HG02610 (cell line): ENCODE results near the gene SYF2.
"Not testable (repeated sequence)": the region's sequence is repeated elsewhere in the genome, so short reads cannot be mapped to it uniquely, and the experiment has no call there.

ENCODE experiments used
- ATAC-seq: cut with Tn5 transposase; IDR thresholded peaks from one replicate; pipeline ENCODE4 v1.9.1; 2021; ENCODE audit warnings: mild to moderate bottlenecking, moderate library complexity; ENCODE audit not compliant: unreplicated experiment

The SYF2 gene

DNA sequence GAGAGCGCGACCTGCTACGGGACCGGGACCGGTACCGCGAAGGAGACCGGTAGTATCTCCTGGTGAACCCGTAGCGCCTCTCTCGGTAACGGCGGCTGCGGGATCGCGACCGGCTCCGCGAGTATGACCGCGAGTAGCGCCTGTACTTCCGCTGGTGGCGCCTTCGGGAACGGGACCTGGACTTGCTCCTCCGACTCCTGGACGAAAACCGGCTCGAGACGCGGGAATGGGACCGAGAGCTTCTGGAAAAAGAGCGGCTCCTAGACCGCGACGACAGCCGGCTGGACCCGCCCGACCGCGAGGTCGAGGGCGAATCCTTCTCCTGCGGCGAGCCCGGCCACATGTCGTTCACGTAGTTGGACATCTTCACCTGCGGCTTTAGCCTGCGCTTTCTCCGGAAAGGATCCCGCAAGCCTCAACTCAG, 14.3 kb upstream of the SYF2 start:
- peak; percentile 6 for ATAC-seq

DNA sequence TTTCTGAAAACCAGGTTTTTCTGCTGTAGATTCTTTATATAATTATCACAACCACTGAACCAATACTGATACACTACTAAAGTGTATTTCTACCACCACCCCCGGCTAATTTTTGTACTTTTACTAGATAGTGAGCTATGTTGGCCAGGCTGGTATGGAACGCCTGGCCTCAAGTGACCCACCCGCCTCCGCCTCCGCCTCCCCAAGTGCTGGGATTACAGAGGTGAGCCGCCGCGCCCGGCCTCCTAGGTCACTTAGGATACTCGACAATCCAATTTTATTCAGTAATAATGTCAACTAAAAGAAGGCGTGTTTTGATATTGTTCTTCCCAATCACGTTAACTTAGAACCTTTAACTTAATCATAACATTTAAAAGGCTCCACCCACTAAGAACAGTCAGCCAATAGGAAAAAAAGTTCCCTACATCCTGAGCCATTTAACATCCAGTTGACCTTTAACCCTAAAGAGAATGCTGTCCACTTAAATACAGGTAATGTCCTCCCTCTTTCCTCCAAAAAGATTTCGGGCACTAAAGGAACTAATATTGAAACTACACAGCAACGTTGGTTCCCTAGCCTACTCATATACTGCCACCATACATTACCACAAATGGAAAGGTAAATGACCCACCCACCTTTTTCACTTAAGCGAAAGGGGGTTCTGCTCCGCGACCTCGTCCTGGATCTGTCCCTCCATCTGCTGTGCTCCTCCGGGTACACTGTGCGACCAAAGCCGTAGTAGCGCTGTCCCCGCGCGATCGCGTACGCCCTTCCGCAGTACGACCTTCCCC, 13.7 kb upstream of the SYF2 start:
- ATAC-seq, result no peak

DNA sequence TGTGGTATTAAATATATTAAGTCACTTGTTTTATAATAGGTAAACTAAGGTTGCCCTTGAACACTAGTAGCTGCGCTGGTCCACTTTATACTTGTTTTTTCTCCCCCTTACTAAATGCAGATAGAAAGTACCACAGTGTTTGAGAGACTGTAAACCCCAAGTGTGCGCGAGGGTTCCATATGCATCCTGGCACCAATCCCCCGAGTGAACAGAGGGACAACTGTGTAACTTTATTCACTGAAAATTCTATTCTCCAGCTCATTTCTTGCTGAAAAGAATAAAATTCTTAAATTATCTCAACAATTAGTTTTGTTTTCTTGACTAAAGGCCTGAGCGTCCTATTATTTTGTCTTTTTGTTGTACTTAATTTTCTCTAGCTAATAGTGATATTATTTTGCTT, 13.1 kb upstream of the SYF2 start:
- no peak for ATAC-seq

DNA sequence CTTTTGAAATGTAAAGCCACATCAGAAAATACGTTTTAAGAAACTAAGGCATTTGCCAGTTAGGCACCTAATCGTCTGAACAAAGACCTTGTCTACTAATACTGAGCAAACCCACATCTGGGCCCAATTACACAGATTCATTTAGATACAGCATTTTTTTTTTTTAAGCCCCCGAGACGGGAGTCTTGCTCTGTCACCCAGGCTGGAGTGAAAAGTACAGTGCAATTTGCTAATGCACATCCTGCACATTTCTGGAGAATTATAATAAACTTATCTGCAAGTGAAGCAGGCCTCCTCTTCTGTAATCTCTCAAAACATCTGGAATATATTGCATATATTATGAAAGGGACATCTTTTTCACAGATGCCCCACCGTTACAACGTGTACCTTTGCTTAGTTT, 11.6 kb upstream of the SYF2 start:
- no peak for ATAC-seq

DNA sequence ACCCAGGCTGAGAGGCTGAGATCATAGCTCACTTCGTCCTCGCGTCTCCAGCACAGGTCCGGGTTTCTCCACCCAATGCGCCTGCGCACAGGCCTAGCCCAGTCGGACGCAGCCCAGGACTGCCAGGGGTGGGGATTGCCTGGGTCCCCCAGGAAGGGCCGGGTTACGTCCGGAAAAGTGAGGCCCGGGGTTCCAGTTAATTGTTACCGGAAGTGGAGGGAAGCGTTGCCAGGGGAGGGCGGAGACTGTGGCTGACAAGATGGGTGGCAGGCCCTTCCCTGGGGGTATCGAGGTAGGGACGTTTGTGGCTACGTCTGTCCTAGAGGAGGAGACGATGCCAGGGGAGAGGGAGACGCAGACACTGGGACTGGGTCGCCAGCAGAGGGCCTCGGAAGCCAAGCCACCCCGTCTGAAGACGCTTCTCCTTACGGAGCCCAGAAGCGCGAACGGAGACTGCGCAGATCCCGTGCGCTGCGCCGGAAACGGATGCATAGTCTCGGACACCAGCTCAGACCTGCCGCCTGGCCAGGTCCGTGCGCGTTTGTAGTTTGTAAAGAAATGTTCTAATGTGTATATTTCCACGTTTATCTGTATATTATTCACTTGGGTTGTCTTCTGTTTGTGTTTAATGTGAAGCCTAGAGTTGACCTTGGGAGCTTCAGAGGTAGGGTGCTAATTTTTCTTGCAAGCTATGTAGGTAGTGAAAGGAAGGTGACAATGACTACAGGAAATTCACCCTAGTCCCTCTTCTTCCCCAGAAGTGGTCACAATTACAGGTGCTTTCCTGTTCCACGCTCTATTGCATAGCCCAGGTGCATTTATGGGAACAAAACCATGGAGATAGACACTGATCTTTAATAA, 7.6 kb upstream of the SYF2 start:
- ATAC-seq, result peak; percentile 73

DNA sequence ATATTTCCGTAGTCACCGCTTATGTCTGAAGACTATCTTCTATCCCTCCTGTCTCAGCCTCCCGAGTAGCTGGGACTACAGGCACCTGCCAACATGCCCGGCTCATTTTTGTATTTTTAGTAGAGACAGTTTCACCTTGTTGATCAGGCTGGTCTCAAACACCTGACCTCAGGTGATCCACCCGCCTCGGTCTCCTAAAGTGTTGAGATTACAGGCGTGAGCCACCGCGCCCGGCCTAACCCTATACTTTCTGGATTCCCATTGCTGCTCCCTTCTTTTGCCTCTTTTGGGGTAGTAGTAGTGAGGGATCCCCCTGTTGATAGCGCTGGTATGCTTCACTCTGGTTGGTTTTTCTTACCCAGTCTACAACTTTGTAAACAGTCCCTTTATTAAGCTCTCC, 5.7 kb upstream of the SYF2 start:
- no peak for ATAC-seq

DNA sequence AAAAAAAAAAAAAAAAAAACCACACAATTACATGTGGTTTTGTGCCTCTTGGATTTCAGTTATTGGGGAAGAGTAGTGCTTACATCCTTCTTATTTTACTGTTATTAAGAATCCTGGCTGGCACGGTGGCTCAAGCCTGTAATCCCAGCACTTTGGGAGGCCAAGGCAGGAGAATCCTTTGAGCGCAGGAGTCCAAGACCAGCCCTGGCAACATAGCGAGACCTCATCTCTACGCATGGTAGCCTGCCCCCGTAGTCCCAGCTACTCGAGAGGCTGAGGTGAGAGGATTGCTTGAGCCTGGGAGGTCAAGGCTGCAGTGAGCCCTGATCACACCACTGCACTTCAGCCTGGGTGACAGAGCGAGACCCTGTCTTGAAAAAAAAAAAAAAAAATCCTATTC, 4.0 kb upstream of the SYF2 start:
- not testable (repeated sequence) for ATAC-seq

DNA sequence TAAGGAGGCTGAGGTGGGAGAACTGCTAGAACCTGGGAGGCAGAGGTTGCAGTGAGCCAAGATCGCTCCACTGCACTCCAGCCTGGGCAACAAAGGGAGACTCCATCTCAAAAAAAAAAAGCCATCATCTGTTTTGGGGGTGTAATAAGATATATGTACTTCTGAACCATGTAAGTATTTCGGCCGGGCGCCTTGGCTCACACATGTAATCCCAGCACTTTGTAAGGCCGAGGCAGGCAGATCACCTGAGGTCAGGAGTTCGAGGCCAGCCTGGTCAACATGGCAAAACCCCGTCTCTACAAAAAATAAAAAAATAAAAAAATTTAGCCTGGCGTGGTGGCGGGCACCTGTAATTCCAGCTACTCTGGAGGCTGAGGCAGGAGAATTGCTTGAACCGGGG, 3.1 kb upstream of the SYF2 start:
- ATAC-seq, result not testable (repeated sequence)

DNA sequence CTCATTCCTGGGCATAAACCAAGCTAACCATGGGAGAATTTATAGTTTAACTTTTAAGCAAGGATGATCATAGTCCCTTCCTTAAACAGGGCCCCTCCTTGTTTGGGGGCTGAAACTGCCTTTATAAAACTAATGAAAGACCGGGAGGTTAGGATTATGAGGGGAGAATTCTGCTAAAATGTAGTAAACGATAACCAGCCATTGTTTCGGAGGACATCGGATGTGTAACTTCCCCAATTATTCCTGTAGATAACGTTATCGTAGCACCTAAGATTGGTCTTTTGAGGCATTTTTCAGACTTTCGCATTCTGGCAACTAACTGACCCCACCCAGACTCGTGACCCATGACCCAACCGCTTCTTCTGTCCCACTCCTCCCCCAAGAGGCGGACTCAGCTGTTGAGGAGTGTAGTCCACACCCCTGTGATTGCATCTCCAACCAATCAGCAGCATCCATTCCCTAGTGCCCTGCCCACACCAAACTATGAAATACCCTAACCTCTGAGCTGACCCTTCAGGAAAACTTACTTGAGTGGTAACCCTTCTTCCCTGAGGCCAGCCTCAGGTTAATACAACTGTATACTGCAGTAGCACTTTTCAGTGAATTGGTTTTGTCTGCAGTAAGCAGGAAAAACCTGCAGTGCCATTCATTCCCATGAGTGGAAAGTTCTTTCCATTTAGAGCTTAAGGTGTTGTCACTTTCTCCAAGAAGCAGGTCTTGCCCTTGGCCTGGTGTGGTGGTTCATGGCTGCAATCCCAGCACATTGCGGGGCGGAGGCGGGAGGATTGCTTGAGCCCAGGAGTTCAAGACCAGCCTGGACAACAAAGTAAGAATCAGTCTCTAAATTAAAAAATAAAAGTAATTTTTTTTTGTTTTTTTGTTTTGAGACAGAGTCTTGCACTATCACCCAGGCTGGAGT, 823 bp upstream of the SYF2 start:
- ATAC-seq, result peak; percentile 57

DNA sequence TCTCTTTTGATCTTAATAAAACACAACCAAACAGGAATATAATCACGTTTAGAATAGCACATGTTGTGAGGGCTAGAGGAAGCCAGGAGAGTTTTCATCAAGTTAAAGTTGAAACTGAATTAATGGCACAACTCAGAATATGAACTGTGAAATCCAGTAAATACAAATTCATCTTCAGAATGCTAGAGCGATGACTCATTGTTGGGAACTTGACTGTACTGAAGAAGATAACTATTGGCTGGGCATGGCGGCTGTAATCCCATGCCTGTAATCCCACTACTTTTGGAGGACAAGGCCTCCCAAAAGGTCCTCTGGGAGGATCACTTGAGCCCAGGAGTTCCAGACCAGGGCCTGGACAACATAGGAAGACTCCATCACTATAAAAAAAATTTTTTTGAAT, 8.8 kb downstream of the SYF2 start:
- ATAC-seq, result no peak

DNA sequence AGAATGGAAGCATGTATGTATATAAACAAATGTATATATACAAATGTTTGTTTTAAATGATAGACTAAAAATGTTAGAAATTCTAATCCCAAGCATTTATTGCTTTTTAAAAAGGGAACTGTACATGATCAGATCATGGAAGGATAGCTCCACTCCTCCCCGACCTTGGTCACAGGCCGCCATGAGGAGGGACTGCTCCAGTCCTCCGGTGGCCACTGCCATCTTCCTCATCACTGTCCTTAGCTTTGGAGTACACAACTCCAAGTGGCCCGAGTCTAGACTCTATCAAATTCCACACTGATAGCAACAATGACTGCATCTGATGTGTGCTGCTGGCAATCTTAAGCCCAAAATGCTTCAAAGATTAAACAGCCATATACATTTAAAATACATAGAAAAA, 9.7 kb downstream of the SYF2 start:
- no peak for ATAC-seq

DNA sequence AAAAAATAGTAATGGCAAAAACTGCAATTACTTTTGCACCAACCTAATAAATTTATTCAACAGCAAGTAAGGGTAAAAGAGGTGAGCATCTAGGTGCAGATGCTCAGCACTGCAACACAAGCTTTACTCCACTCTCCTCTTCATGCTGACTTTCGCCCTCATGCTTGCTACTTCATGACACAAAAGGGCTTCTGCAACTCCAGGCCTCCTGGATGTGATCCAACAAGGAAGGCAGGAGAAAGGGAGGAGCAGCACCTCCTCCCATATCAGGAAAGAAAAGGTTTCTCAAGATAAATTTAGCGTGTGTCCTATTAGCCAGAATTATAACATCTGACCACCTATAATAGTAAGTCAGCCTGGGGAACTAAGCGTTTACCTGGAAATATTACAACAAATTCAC, 11.6 kb downstream of the SYF2 start:
- no peak for ATAC-seq

DNA sequence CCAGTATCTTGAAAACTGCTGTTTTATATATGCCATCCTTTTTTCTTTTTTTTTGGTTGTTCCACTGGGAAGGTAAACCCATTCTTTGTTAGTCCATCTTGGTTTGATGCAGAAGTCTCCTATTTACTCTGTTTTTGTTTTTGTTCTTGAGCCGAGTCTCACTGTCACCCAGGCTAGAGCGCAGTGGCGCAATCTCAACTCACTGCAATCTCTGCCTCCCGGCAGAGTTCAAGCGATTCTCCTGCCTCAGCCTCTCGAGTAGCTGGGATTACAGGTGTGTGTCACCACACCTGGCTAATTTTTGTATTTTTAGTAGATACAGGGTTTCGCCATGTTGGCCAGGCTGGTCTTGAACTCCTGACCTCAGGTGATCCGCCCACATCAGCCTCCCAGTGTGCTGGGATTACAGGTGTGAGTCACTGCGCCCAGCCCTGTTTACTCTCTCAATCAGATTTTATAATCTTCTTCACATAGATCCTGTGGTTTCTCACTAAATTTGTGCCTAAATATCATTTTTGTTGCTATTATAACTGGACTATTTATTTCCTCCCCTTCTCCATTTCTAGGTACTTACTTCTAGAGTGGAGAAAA, 12.5 kb downstream of the SYF2 start:
- ATAC-seq, result no peak

DNA sequence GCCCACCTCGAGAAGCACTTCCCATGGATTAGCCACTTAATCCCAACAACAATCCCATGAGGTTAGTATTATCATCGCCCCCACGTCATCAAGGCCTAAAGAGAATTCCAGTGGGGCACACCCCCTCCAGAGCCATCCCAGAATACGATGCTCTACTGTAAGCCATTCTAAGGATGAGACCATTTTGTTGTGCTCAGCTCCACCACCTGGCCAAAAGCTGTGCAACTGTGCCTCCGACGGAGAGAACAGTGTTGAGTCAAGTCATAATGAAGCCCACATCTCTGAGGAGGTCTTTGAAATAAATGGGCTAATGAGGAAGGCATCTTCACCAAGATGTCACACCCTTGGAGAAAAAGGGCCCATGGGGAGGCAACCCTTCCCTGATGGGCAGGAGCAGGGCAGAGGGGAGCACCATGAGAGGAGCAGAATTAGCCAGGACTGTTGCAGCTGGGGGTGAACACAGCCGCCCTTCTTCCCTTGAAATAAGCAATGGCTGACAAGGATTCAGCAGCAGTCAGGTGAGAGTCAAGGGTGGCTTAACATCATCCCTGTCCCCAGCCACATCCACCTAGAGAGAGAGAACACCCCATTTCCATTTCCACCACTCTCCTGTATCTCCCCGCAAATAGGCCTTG, 14.6 kb downstream of the SYF2 start:
- no peak for ATAC-seq

DNA sequence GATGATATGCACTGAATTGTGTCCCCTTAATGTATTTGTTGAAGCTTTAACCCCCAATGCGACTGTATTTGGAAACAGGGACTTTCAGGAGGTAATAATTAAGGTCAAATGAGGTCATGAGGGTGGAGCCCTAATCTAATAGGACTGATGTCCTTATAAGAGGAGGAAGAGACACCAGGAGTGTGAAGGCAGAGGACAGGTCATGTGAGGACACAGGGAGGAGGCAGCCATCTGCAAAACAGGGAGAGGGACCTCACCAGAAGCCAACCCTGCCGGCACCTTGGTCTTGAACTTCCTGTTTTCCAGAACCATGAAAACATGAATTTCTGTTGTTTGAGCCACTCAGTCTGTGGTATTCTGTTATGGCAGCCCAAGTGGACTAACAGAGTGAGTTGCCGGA, 15.3 kb downstream of the SYF2 start:
- ATAC-seq, result no peak

DNA sequence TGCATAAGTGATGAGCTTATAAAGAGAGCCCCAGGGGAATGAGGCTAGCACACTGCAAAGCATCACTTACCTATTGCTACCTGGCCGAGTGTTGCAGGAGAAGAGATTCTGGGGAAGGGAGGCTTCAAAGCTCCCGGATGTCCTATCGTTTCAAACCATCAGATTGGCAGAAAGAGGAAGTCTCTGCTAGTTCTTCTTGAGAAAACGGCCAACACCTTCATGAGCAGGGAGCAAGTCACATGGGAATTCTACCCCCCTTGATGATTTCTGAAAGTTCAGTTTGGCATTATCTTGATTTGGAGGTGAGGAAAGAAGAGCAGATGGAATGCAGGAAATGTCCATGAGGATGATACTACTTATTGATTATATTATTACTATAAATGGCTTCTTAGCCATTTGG, 16.2 kb downstream of the SYF2 start:
- ATAC-seq, result no peak

DNA sequence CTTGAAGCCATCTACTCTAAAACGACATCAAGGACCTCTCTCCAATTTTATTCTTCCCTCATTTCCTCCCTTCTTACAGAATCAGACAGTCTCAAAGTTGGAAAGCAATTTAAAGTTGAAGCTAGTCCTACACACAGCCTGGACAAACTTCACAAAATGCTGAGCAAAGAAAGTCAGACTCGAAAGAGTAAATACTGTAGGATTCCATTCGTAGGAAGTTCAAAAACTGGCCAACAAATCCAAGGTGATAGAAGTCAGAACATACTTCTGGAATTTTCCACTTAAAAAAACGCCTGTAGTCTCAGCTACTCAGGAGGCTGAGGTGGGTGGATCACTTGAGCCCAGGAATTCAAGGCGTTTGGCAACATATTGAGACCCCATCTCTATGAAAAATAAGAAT, 19.6 kb downstream of the SYF2 start:
- no peak for ATAC-seq

DNA sequence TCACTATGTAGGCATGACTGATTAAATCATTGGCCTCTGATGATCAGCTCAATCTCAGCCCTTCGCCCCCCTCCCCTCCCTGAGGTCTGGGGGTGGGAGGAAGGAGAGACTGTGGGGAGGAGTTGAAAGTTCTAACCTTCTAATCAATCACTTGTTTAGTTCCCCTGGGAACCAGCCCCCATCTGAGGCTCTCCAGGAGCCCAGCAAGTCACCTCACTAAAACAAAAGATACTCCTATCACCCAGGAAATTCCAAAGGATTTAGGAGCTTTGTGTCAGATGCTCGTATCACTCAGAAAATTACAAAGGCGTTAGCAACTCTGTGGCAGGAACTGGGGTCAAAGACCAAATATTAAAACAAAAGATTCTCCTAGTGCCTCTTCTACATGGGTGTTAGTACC, 21.6 kb downstream of the SYF2 start:
- ATAC-seq, result no peak

DNA sequence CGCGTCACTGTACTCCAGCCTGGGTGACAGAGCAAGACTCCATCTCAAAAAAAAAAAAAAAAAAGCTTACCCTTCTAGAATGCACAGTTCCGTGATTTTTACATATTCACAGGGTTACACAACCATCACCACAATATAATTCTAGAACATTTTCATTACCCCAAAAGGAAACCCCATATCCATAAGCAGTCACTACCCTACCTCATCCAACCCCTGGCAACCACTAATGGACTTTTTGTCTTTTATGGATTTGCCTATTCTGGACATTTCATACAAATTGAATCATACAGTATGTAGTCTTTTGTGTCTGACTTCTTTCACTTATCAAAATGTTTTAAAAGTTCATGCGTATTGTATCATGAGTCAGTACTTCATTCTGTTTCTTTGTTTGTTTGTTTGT, 22.8 kb downstream of the SYF2 start:
- no peak for ATAC-seq

DNA sequence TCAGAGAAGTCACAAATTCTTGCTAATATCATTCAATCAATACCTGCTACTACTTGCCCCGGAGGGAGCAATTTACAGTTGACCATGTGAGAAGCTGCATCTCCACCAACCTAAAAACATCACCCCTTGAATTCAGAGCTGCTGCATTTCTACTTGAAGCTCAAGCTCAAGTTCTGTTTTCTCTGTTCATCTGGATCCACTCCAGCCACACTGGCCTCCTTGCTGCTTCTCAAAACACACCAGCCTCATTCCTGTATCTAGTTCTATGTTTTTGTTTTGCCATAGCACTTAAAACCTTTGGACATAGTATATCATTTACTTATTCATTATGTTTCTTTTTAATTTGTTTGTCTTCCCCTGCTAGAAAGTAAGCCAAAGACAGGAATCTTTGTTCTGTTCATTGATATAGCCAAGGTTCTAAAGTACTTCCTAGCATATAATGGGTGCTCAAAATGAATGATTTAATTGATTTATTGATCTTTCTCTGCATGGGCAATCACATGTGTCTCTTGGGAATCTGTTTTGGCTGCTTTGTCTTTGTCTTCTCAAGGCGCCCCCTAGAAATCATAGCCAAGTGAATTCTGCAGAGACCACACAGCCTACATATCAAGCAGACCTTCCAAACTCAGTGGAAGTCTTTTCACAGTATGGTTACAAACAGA, 23.6 kb downstream of the SYF2 start:
- no peak for ATAC-seq
